ENCODE results near the gene C19orf85.
A peak's percentile ranks its signal among the peaks of the same experiment; 100 is the strongest.

Gene C19orf85

DNA sequence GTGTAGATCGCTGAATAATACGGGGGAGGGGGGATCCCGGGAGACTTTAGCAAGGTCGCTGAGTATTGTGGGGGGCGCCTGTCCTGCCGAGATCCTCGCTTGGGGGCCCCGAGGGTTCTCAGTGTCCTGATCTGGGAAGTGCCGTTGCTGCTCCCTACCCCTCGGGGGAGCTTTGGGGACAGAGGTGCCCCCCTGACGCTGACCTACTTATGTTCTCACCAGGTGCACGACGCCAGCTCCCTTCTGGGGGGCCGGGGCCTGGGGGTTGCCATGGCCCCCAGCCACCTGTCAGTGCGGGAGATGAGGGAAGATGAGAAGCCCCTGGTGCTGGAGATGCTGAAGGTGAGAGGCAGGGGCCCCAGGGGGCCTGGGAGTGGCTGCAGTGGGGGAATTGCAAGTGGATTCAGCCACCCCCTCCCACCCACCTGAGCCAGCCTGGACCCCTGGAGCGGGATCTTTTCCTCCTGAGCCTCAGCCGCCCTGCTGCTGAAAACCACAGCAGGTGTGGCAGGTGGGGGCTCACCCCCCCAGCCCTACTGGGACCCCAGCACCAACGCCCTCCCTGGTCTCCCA, 21.0 kb upstream of the C19orf85 start:
- Histone ChIP-seq H3K4me1 (ENCODE audit: insufficient read depth, low read length) (peaks cover 18% of the 10 kb centered on the region; the same call in 1 of the 2 replicates), H3K36me3 (ENCODE audit: insufficient read depth, low read length) (no peaks in the 10 kb centered on the region), H3K9ac (ENCODE audit: low read depth, low read length) (peak overlapping the region; percentile 83), H3K9me3 (ENCODE audit: control insufficient read depth, insufficient read depth, low read length) (no peaks in the 10 kb centered on the region)

DNA sequence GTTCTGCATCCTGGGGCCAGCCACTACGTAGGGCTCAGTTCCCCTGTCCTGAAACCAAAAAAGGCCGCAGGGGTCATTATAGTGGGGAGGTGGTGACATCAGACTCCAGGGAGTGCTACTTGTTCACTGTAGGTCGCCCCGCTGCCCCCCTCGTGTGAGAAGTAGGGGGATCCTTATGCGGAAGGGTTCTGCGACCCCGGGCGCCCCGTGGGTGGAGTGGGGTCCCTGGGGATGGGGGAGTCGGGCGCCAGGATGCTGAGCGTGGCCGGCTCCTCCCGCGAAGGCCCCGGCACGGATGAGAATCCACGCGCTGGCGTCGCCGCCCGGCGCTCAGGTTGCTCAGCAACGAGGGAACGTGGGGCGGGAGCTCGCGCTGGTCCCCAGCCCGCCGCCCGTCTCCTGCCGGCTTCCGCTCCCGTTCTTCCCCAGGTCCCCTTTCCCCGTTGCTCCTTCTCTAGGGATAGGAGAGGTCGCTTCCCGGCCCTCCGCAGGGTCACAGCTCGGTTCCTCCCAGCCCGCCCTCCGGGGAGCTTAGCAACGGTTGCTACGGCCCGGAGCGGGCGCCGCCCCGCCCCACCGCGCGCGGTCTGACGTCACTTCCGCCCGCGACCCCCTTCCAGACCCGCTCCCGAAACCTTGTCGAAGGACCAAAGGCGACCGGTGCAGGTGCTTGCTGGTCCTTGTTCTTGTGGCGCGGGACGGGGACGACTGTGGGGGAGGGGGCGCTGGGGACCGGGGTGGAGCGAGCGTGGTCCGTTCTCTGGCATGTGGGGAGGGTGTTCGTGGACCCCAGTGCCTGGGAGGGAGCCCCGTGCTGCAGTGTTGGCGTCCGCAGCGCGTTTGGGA, 20.3 kb upstream of the C19orf85 start, which contains the start of gene NAT14:
Gene NAT14 (plus strand): TSS at position 596 of the 846 bp plus-strand sequence. CDS start 521 bp downstream, outside the sequence.
- H3K36me3 ChIP-seq (ENCODE audit: insufficient read depth, low read length), result no peaks in the 10 kb centered on the region
- H3K9me3 ChIP-seq (ENCODE audit: control insufficient read depth, insufficient read depth, low read length), result no peaks in the 10 kb centered on the region
- H3K4me1 ChIP-seq (ENCODE audit: insufficient read depth, low read length), result peaks cover 18% of the 10 kb centered on the region; the same call in 1 of the 2 replicates
- peak within 1 kb of the TSS; percentile 83 for H3K9ac ChIP-seq (ENCODE audit: low read depth, low read length)

GRCh38 chr19:55483706-55484592, 19.4 kb upstream of the C19orf85 start:
- peak overlapping the region; percentile 83 for H3K9ac ChIP-seq (ENCODE audit: low read depth, low read length)
- no peaks in the 10 kb centered on the region for H3K9me3 ChIP-seq (ENCODE audit: control insufficient read depth, insufficient read depth, low read length)
- H3K4me1 ChIP-seq (ENCODE audit: insufficient read depth, low read length), result peaks cover 11% of the 10 kb centered on the region; the same call in 1 of the 2 replicates
- no peaks in the 10 kb centered on the region for H3K36me3 ChIP-seq (ENCODE audit: insufficient read depth, low read length)

DNA sequence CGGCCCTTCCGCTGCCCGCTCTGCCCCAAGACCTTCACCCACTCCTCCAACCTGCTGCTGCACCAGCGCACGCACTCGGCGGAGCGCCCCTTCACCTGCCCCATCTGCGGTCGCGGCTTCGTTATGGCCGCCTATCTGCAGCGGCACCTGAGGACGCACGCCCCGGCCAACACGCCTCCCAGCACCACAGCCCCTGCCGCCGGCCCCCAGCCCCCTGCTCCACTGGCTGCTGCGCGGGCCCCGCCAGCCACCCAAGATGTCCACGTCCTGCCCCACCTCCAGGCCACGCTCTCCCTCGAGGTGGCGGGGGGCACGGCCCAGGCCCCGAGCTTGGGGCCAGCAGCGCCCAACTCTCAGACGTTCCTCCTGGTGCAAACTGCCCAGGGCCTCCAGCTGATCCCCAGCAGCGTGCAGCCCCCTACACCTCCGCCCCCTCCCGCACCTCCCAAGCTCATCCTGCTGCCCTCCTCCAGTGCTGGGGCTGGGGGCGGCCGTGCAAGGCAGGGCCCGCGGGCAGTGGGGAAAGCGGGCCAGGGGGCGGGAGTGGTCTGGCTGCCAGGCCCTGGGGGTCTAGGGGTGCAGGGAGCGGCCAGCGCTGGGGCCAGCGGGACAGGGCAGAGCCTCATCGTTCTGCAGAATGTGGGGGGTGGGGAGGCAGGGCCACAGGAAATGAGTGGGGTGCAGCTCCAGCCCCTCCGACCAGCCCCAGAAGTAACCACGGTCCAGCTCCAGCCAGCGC, 18.6 kb upstream of the C19orf85 start:
- H3K4me1 ChIP-seq (ENCODE audit: insufficient read depth, low read length), result peaks cover 11% of the 10 kb centered on the region; the same call in 1 of the 2 replicates
- no peaks in the 10 kb centered on the region for H3K9me3 ChIP-seq (ENCODE audit: control insufficient read depth, insufficient read depth, low read length)
- no peaks in the 10 kb centered on the region for H3K36me3 ChIP-seq (ENCODE audit: insufficient read depth, low read length)
- H3K9ac ChIP-seq (ENCODE audit: low read depth, low read length), result no peak overlapping the region

GRCh38 chr19:55482156-55482961, 17.8 kb upstream of the C19orf85 start:
- Histone ChIP-seq H3K36me3 (ENCODE audit: insufficient read depth, low read length) (no peaks in the 10 kb centered on the region), H3K4me1 (ENCODE audit: insufficient read depth, low read length) (peaks cover 11% of the 10 kb centered on the region; the same call in 1 of the 2 replicates), H3K9ac (ENCODE audit: low read depth, low read length) (no peak overlapping the region; the same call in 1 of the 2 replicates), H3K9me3 (ENCODE audit: control insufficient read depth, insufficient read depth, low read length) (no peaks in the 10 kb centered on the region)

- H3K9me3 ChIP-seq (ENCODE audit: control insufficient read depth, insufficient read depth, low read length), result no peaks in the 10 kb centered on the region
- peaks cover 5% of the 10 kb centered on the region; the same call in 1 of the 2 replicates for H3K4me1 ChIP-seq (ENCODE audit: insufficient read depth, low read length)
- no peaks in the 10 kb centered on the region for H3K36me3 ChIP-seq (ENCODE audit: insufficient read depth, low read length)
- no peak overlapping the region for H3K9ac ChIP-seq (ENCODE audit: low read depth, low read length)
Measured at GRCh38 chr19:55481794-55482155, 17.2 kb upstream of the C19orf85 start.

DNA sequence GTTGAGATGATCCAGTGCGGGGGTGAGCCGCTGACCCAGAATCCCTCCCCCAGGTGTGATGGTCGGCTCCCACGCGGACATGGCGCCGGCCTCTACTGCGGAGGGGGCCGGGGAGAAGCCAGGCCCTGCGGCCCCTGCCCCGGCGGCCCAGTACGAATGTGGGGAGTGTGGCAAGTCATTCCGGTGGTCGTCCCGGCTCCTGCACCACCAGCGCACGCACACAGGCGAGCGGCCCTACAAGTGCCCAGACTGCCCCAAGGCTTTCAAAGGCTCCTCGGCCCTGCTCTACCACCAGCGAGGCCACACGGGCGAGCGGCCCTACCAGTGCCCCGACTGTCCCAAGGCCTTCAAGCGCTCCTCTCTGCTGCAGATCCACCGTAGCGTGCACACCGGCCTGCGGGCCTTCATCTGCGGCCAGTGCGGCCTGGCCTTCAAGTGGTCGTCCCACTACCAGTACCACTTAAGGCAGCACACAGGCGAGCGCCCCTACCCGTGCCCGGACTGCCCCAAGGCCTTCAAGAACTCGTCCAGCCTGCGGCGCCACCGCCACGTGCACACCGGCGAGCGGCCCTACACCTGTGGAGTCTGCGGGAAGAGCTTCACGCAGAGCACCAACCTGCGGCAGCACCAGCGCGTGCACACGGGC, 16.7 kb upstream of the C19orf85 start:
- Histone ChIP-seq H3K36me3 (ENCODE audit: insufficient read depth, low read length) (no peaks in the 10 kb centered on the region), H3K9ac (ENCODE audit: low read depth, low read length) (no peak overlapping the region), H3K9me3 (ENCODE audit: control insufficient read depth, insufficient read depth, low read length) (no peaks in the 10 kb centered on the region), H3K4me1 (ENCODE audit: insufficient read depth, low read length) (peaks cover 4% of the 10 kb centered on the region; the same call in 1 of the 2 replicates)

DNA sequence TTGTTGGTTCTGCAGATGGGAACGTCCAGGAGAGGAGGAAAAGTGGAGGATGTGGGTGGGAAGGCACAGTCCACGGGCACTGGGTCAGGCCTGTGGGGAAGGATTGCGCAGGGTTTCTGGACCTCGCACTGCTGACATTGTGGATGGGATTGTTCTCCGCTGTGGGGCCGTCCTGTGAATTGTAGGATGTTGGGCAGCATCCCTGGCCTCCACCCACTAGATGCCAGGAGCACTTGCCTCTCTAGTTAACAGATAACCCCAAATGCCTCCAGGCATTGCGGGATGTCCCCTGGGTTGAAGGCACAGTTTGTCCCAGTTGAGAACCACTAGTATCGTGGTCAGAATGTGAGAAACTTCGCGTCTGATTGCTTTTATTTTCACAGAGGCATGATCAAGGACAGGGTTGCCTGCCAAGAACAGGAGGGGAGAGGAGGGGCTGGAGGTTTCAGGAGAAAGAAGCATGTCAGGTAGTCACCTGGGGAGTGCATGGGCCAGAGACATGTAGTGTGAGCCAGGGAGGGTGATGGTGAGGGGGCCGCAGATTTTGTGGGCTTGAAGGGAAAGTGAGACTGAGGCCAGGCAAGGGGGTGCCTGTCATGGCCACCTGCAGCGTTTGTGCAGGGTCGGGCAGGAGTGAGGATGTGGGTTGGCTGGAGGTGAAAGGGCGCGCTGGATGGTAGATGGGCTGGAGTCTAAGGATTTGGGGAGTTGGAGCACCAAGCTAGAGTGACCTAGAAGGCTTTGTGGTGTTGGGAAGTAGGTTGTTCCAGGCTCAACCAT, 15.1 kb upstream of the C19orf85 start:
- H3K9ac ChIP-seq (ENCODE audit: low read depth, low read length), result no peak overlapping the region
- no peaks in the 10 kb centered on the region for H3K9me3 ChIP-seq (ENCODE audit: control insufficient read depth, insufficient read depth, low read length)
- no peaks in the 10 kb centered on the region for H3K36me3 ChIP-seq (ENCODE audit: insufficient read depth, low read length)
- H3K4me1 ChIP-seq (ENCODE audit: insufficient read depth, low read length), result peaks cover 4% of the 10 kb centered on the region; the same call in 1 of the 2 replicates

DNA sequence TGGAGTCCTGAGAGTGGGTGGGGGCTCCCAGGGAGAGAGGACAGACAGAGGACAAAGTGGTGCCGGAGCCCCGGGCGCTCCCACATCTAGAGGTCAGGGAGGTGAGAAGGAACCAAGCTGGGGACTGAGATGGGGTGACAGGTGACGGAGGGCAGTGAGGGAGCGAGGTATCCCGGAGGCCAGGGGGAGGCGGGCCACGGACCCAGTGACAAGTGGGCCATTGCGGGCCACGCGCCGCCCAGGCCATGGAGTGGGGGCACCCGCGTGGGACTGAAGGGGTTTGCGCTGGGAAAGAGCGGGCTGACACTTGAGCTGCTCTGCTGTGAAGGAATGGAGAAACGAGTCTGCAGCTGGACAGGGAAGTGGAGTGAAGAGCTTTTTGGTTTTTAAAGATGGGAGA, 14.5 kb upstream of the C19orf85 start:
- Histone ChIP-seq H3K9me3 (ENCODE audit: control insufficient read depth, insufficient read depth, low read length) (no peaks in the 10 kb centered on the region), H3K9ac (ENCODE audit: low read depth, low read length) (no peak overlapping the region), H3K36me3 (ENCODE audit: insufficient read depth, low read length) (no peaks in the 10 kb centered on the region), H3K4me1 (ENCODE audit: insufficient read depth, low read length) (peaks cover 3% of the 10 kb centered on the region; the same call in 1 of the 2 replicates)

- Histone ChIP-seq H3K4me1 (ENCODE audit: insufficient read depth, low read length) (peaks cover 8% of the 10 kb centered on the region; the same call in 1 of the 2 replicates), H3K36me3 (ENCODE audit: insufficient read depth, low read length) (no peaks in the 10 kb centered on the region), H3K9ac (ENCODE audit: low read depth, low read length) (no peak overlapping the region), H3K9me3 (ENCODE audit: control insufficient read depth, insufficient read depth, low read length) (no peaks in the 10 kb centered on the region)
Measured at GRCh38 chr19:55478364-55478763, 13.8 kb upstream of the C19orf85 start.

GRCh38 chr19:55477905-55478304, 13.4 kb upstream of the C19orf85 start:
- H3K9me3 ChIP-seq (ENCODE audit: control insufficient read depth, insufficient read depth, low read length), result no peaks in the 10 kb centered on the region
- H3K9ac ChIP-seq (ENCODE audit: low read depth, low read length), result no peak overlapping the region
- H3K4me1 ChIP-seq (ENCODE audit: insufficient read depth, low read length), result peaks cover 13% of the 10 kb centered on the region; the same call in 1 of the 2 replicates
- H3K36me3 ChIP-seq (ENCODE audit: insufficient read depth, low read length), result no peaks in the 10 kb centered on the region

GRCh38 chr19:55476100-55476775, 11.7 kb upstream of the C19orf85 start, which contains the start of gene ZNF628:
TSS of gene ZNF628 (plus strand) at chr19:55476617. CDS start at chr19:55479911, 3,294 bp downstream.
- Histone ChIP-seq H3K9ac (ENCODE audit: low read depth, low read length) (peak within 1 kb of the TSS; percentile 99), H3K9me3 (ENCODE audit: control insufficient read depth, insufficient read depth, low read length) (no peaks in the 10 kb centered on the region), H3K4me1 (ENCODE audit: insufficient read depth, low read length) (peaks cover 14% of the 10 kb centered on the region; the same call in 1 of the 2 replicates), H3K36me3 (ENCODE audit: insufficient read depth, low read length) (no peaks in the 10 kb centered on the region)

Data from ES-I3 (cell line).